Activated naive CD4-positive, alpha-beta T cell treated with anti-CD3 and anti-CD28 coated beads, Interleukin-2, amount 50 U/mL, for 24 hours (primary cell): Measurements from ENCODE around the gene ITGB2.

Experiments
- H3K27ac Mint-ChIP-seq: one replicate; pipeline ENCODE4 v1.8.0; 2021; ENCODE audit warnings: mild to moderate bottlenecking, mixed read lengths
- H3K27me3 Mint-ChIP-seq: one replicate; pipeline ENCODE4 v1.8.0; 2021; ENCODE audit warnings: mixed read lengths
- H3K36me3 Mint-ChIP-seq: one replicate; pipeline ENCODE4 v1.8.0; 2021; ENCODE audit warnings: mixed read lengths
- H3K4me1 Mint-ChIP-seq: one replicate; pipeline ENCODE4 v1.8.0; 2021; ENCODE audit warnings: mixed read lengths
- H3K4me3 Mint-ChIP-seq: one replicate; pipeline ENCODE4 v1.8.0; 2021; ENCODE audit warnings: mild to moderate bottlenecking, mixed read lengths
- H3K9me3 Mint-ChIP-seq: one replicate; pipeline ENCODE4 v1.8.0; 2021; ENCODE audit warnings: mixed read lengths

The ITGB2 gene

GRCh38 chr21:44842087-44842486 is 78.6 kb downstream of the ITGB2 start:
- Mint-ChIP-seq H3K9me3 (no peaks in the 10 kb centered on the region), H3K27ac (no peak overlapping the region), H3K36me3 (no peaks in the 10 kb centered on the region), H3K4me3 (no peak overlapping the region), H3K27me3 (peaks cover 1% of the 10 kb centered on the region), H3K4me1 (peaks cover 16% of the 10 kb centered on the region)

GRCh38 chr21:44840771-44841170 is 79.9 kb downstream of the ITGB2 start:
- Mint-ChIP-seq H3K4me3 (no peak overlapping the region), H3K4me1 (peaks cover 7% of the 10 kb centered on the region), H3K27me3 (peaks cover 1% of the 10 kb centered on the region), H3K27ac (no peak overlapping the region), H3K9me3 (no peaks in the 10 kb centered on the region), H3K36me3 (no peaks in the 10 kb centered on the region)

DNA sequence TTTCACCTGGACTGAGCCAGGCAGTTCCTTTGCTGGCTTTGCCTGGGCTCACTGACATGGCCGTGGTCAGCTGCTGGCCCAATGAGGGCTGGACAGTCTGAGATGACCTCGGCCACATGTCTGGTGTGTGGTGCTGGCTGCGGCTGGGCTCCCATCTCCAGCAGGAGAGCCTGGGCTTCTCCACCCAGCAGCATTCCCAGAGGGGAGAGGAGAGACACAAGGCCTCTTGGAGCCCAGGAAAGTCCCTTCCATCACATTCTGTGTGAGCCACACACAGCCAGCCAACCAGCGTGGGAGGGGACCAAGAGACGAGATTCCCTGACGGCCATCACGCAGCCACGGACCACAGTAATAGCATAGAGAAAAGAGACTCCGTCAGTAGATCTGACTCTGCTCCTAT is 81.7 kb downstream of the ITGB2 start:
- H3K36me3 Mint-ChIP-seq = no peaks in the 10 kb centered on the region
- H3K4me1 Mint-ChIP-seq = no peaks in the 10 kb centered on the region
- H3K9me3 Mint-ChIP-seq = no peaks in the 10 kb centered on the region
- H3K27ac Mint-ChIP-seq = no peak overlapping the region
- peaks cover 1% of the 10 kb centered on the region for H3K27me3 Mint-ChIP-seq
- no peak overlapping the region for H3K4me3 Mint-ChIP-seq

- Mint-ChIP-seq H3K4me3 (no peak overlapping the region), H3K27ac (no peak overlapping the region), H3K27me3 (peaks cover 1% of the 10 kb centered on the region), H3K4me1 (no peaks in the 10 kb centered on the region), H3K36me3 (no peaks in the 10 kb centered on the region), H3K9me3 (no peaks in the 10 kb centered on the region)
Measured at GRCh38 chr21:44838039-44838895, 82.4 kb downstream of the ITGB2 start.

DNA sequence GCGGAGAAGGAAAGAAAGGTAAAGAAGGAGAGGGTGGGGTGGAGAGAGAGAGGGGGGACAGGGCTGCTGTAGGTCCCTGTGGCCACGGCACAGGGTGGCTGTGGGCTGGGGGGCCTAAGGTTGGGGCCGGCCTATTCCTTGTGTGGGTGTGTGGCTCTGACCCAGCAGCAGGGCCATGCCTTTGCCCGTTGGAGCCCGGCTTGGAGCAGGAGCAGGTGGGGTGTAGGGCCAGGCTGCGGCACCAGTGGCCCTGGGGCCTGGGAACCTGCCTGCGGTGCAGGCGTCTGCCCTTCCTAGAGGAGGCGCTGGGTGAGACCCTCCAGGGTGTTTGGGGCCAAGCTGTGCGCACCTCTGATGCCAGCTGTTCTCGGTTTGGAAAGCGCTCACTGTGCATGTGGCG is 83.2 kb downstream of the ITGB2 start:
- H3K4me1 Mint-ChIP-seq = no peaks in the 10 kb centered on the region
- H3K9me3 Mint-ChIP-seq = no peaks in the 10 kb centered on the region
- peaks cover 1% of the 10 kb centered on the region for H3K27me3 Mint-ChIP-seq
- H3K36me3 Mint-ChIP-seq = no peaks in the 10 kb centered on the region
- no peak overlapping the region for H3K4me3 Mint-ChIP-seq
- H3K27ac Mint-ChIP-seq = no peak overlapping the region

DNA sequence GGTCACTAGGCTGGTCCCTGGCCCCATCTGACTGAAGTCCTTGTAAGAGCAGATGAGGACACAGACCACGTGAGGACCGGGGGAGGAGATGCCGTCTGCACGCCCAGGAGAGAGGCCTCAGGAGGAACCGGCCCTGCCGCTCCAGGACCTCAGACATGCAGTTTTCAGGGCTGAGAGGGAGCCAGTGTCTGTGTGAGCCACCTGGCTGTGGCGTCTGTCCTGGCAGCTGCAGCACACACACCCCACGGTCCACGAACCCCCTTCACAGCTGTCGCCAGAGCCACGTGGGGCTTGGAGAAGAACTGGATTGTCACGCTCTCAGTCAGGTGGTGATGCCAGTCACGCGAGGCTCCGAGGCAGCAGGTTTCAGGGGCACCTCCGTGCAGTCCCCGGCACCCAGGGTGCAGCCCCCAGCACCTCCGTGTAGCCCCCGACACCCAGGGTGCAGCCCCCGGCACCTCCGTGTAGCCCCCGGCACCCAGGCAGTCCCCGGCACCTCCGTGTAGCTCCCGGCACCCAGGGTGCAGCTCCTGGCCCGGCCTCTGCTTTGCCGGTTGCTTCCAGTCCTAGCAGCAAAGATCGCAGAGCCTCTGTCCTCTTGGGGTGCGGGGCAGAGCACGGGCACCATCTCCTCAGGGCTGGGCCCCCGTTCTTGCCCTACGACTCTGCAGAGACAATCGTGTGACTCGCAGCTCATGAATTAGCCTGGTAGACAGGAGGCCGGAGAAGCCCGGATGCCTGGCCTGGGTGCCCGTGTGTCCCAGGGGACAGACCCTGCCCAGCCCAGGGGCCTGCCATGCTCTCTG is 83.8 kb downstream of the ITGB2 start:
- peaks cover 1% of the 10 kb centered on the region for H3K27me3 Mint-ChIP-seq
- H3K9me3 Mint-ChIP-seq = no peaks in the 10 kb centered on the region
- H3K27ac Mint-ChIP-seq = no peak overlapping the region
- H3K4me1 Mint-ChIP-seq = no peaks in the 10 kb centered on the region
- no peaks in the 10 kb centered on the region for H3K36me3 Mint-ChIP-seq
- no peak overlapping the region for H3K4me3 Mint-ChIP-seq

DNA sequence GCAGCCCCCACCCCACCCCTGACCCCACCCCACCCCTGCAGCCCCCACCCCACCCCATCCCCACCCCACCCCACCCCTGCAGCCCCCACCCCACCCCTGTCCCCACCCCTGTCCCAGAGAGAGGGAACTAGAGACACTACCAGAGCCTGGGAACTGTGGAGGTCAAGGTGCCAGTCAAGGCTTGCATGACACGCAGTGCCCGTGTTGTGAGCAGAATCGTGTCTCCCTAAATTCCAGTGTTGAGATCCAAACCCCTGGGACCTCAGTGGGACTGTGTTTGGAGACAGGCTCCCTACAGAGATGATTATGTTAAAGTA is 84.4 kb downstream of the ITGB2 start:
- Mint-ChIP-seq H3K4me3 (no peak overlapping the region), H3K36me3 (no peaks in the 10 kb centered on the region), H3K27me3 (peaks cover 1% of the 10 kb centered on the region), H3K9me3 (no peaks in the 10 kb centered on the region), H3K4me1 (peaks cover 2% of the 10 kb centered on the region), H3K27ac (no peak overlapping the region)
